ENCODE data around the gene C3orf49.
A peak's percentile ranks its signal among the peaks of the same experiment; 100 is the strongest.

The C3orf49 gene

GRCh38 chr3:63819151-63819398, at the start of gene C3orf49:
Gene C3orf49 (plus strand): TSS chr3:63819299. CDS start chr3:63819472, 173 bp downstream.
- DNase-seq = no peak

- DNase-seq = no peak
Measured at GRCh38 chr3:63774781-63775180, 44.3 kb upstream of the C3orf49 start.

- DNase-seq = no peak
Measured at GRCh38 chr3:63779227-63779626, 39.9 kb upstream of the C3orf49 start.

GRCh38 chr3:63791974-63792373, 27.1 kb upstream of the C3orf49 start:
- no peak for DNase-seq

GRCh38 chr3:63795438-63795837, 23.7 kb upstream of the C3orf49 start:
- no peak for DNase-seq

- no peak for DNase-seq
Measured at GRCh38 chr3:63798544-63798943, 20.6 kb upstream of the C3orf49 start.

GRCh38 chr3:63798949-63799348, 20.1 kb upstream of the C3orf49 start:
- no peak for DNase-seq

GRCh38 chr3:63800097-63800496, 19.0 kb upstream of the C3orf49 start:
- DNase-seq = no peak

- no peak for DNase-seq
Measured at GRCh38 chr3:63803911-63804310, 15.2 kb upstream of the C3orf49 start.

GRCh38 chr3:63807961-63808565, 11.0 kb upstream of the C3orf49 start:
- DNase-seq = no peak

- DNase-seq = no peak
Measured at GRCh38 chr3:63808633-63809032, 10.5 kb upstream of the C3orf49 start.

- DNase-seq = no peak
Measured at GRCh38 chr3:63809607-63810006, 9.5 kb upstream of the C3orf49 start.

GRCh38 chr3:63814237-63814636, 4.9 kb upstream of the C3orf49 start:
- DNase-seq = no peak

- no peak for DNase-seq
Measured at GRCh38 chr3:63817225-63817624, 1.9 kb upstream of the C3orf49 start.

GRCh38 chr3:63818282-63819150, 583 bp upstream of the C3orf49 start:
- DNase-seq = peak; percentile 56

GRCh38 chr3:63824309-63824708, 5.2 kb downstream of the C3orf49 start:
- DNase-seq = no peak

- DNase-seq = no peak
Measured at GRCh38 chr3:63830526-63830925, 11.4 kb downstream of the C3orf49 start.

- no peak for DNase-seq
Measured at GRCh38 chr3:63832395-63832794, 13.3 kb downstream of the C3orf49 start.

GRCh38 chr3:63841704-63842103, 22.6 kb downstream of the C3orf49 start:
- DNase-seq = no peak

GRCh38 chr3:63842127-63842526, 23.0 kb downstream of the C3orf49 start:
- DNase-seq = no peak

GRCh38 chr3:63845215-63845614, 26.1 kb downstream of the C3orf49 start:
- no peak for DNase-seq

- no peak for DNase-seq
Measured at GRCh38 chr3:63847718-63848450, 28.8 kb downstream of the C3orf49 start.

GRCh38 chr3:63849175-63849574, 30.1 kb downstream of the C3orf49 start:
- no peak for DNase-seq

- DNase-seq = no peak
Measured at GRCh38 chr3:63851287-63851686, 32.2 kb downstream of the C3orf49 start.
